Stimulated activated CD8-positive, alpha-beta memory T cell treated with anti-CD3 and anti-CD28 coated beads, Interleukin-7, amount 100 ng/mL, for 1 hour (primary cell): ENCODE measurements around the gene SFXN1.
"Not testable (repeated sequence)": the region's sequence is repeated elsewhere in the genome, so short reads cannot be mapped to it uniquely, and the experiment has no call there.

ENCODE experiments used
- DNase-seq, 2 donors: peaks; one replicate each; pipeline ENCODE4 v3.0.0-alpha.2; 2020; ENCODE audit warnings: low read depth in 2 of 2

SFXN1 gene

DNA sequence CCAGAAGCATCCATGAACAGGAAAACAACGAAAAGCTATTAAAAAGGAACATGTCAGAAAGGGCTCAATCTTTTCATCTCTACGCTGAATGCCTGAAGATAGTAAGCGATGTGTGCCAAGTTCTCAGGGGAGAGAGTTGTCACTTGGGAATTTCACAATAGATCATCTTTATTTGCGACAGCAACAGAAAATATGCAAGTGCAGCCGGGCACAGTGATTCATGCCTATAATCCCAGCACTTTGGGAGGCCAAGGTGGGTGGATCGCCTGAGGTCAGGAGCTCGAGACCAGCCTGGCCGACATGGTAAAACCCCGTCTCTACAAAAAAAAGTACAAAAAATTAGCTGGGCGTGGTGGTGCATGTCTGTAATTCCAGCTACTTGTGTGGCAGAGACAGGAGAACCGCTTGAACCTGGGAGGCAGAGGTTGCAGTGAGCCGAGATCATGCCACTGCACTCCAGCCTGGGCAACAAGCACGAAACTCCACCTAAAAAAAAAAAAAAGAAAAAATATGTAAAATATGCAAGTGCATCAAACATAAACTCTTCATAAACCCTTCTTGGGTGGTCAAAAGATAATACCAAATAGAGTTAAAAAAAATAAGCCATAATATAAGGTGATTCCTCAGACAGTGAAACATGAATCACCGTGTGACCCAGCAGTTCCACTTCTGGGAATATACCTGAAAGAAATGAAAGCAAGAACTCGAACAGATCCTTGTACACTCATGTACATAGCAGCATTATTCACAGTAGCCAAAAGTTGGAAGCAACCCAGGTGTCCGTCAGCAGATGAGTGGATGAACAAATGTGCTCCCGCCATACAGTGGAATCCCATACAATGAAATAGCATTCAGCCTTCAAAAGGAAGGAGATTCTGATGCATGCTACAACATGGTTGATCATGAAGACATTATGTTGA, 16.2 kb downstream of the SFXN1 start:
- no peak for DNase-seq

DNA sequence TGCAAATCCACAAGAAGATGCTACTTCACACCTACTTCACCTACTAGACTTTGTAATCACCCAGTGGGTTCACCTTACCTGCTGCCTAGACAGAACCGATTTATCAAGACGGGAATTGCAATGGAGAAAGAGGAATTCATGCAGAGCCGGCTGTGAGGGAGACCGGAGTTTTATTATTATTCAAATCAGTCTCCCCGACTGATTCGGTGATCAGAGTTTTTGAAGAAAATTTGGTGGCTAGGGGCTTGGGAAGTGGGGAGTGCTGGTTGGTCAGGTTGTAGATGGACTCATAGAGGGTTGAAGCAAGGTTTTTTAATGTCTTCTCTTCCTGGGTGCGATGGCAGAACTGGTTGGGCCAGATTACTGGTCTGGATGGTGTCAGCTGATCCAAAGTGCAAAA, 23.4 kb downstream of the SFXN1 start:
- no peak for DNase-seq

DNA sequence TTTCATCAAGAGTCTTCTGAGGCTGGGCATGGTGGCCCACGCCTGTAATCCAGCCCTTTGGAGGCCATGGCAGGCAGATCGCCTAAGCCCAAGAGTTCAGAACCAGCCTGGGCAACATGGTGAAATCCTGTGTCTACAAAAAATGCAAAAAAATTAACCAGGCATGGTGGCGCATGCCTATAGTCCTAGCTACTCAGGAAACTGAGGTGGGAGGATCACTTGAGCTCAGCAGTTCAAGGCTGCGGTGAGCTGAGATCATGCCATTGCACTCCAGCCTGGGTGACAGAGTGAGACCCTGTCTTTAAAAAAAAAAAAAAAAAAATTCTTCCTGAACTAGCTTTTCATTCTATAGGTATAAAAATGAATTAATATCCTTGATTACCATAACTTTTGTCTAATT, 29.3 kb downstream of the SFXN1 start:
- not testable (repeated sequence) for DNase-seq

DNA sequence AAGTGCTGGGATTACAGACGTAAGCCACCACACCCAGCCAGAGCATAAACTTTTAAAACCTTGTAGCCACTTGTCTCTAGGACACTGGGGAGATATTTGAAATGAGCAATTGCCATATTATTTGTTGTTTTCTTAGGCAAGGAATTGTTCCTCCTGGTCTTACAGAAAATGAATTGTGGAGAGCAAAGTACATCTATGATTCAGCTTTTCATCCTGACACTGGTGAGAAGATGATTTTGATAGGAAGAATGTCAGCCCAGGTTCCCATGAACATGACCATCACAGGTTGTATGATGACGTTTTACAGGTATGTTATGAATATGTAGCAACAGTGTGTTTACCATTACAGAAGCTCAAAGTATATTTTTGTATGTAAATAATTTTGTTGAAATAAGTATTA, 30.5 kb downstream of the SFXN1 start:
- DNase-seq: no peak

DNA sequence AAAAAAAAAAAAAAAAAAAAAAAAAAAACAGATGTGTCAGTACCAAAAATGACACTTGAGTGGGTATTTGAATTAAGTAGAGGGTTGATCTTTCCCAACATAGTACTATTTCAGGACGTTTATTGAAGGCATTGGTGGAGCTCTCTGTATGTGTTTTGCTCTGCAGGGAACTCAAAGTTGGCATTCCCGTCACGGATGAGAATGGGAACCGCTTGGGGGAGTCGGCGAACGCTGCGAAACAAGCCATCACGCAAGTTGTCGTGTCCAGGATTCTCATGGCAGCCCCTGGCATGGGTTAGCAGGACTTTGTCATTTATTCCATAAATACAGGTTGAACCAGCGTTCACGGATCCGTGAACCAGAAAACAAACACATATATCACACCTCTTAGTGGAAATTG, 34.9 kb downstream of the SFXN1 start:
- no peak for DNase-seq

DNA sequence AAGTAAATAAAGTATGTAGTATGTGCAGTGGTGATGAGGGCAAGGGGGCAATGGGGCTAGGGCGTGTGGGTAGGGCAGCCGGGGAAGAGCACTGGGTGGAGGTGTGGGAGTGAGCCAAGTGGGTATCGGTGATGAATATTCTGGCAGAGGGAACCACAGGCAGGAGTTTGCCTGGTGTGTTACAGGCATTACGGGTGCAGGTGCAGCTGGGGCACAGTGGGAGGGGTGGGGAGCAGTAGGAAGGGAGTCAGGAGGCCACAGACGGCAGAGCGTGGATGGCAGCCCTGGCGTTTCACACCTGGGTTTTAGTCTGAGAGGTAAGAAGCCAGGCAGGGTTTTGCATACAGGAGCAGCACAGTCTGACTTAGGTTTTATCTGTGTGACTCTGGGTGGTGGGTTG, 35.4 kb downstream of the SFXN1 start:
- DNase-seq: no peak

DNA sequence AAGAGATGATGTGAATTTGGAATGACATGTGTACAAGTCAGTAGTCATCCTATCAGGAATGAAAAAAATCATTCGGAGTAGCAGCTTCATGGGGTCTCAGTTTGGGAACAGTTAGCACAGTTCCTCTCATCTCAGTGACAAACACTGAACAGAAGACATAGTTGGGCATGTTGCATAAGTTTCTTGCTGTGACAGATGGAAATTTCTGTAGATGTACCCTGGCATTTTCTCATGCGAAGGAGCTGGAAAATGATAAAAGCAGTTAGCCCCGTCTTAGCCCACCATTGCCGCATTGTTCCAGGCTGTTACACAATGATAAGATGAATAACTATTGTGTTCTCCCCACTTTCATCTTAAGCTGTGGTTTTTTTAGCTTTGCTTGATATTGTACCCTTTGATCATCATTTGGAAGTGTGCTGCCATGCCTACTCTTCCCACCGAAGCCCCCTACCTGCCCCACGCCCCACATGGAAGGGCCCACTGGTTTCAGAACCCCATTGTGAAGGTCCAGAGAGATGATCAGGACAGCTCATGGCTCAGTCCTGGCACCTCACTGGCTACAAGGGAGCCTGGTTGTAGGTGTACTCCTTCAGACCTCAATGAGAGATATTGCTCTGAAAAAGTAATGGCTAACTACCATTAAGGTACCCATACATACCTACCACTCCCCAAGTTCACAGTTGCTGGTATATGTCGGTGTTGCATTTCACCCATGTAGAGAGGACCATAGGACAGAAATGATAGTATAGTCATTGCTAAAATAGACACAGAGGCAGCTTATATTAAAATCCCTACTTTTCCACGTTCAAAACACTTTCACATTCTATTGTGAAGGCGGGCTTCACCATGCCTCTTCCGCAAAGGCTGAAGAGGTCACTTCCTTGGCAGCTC, 38.8 kb downstream of the SFXN1 start:
- no peak for DNase-seq

DNA sequence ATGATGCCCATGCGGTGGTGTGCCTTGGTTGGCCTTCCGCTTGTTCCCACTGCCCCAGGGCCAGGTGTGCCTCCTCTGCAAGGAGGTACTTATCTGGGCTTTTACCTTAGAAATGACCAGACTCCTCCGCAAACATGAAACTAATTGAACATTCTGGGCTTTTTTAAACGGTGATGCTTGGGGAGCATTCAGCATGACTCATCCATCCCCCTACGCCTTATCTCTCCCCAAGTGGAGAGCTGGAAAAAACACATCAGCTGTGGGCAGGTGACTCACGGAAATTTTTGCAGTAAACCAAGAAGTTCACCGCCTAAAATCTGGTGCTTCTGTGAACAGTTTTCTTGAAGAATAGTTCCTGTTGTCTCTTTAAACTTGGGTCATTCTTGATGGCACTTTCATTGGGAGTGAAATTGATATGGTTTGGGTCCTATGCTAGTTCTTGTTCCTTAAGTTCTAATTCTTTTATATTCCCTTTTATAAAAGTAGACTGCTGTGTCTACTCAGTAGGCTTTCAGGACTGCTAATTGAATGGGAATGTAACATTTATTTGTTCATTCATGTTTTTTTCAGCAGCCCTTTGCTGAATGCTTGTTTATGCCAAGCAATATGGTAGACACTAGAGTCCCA, 39.6 kb downstream of the SFXN1 start:
- peak; percentile 37 to 50 for DNase-seq

DNA sequence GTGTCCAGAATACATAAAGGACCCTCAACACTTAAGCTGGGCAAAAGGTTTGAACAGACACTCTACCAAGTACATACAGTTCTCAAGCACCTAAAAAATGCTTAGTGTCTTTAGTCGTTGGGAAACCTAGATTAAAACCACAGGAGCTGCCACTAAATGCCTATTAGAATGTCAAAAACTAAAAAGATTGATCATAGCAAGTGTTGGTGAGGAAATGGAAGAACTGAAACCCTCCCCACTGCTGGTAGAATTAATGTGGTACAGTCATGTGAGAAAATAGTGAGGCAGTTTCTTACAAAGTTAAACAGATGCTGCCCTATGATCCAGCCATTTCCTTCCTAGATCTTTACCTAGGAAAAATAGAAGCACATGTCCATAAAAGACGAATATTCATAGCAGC, 40.6 kb downstream of the SFXN1 start:
- no peak for DNase-seq

DNA sequence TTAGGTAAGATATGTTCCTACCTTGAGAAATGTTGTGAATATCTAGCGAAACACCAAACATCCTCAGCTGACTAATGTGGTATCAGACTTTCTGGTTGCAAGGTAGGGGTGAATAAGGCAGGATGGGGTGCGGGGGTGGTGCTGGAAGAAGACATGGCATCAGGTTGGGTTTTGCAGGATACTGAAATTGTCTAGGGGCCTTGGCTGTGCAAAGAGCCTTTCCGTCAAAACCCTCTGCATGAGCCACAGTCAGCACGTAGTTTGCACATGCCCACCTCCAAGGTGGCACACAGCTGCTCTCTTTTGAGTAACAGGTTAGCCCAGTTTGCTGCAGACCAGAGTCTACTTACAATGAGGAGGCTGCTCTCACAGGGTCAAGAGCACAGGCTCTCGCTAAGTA, 42.0 kb downstream of the SFXN1 start:
- no peak for DNase-seq

DNA sequence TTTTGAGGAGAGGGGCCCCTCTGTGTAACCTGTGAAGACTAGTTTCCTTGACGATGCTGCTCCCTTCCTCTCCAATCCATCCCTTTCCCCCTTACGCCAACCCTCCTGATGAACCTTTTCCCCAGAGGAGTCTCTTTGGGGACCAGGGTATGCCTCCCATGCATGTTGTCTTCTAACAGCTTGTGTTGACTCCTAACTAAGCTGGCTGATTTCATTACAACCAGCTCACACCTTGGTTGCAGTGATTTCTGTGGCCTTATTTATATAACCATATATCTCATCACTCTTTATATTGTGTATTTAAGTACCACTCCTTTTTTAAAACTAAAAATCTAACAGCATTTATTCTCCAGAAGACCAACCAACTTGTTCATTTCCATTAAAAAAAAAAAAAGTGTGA, 42.5 kb downstream of the SFXN1 start:
- no peak for DNase-seq

DNA sequence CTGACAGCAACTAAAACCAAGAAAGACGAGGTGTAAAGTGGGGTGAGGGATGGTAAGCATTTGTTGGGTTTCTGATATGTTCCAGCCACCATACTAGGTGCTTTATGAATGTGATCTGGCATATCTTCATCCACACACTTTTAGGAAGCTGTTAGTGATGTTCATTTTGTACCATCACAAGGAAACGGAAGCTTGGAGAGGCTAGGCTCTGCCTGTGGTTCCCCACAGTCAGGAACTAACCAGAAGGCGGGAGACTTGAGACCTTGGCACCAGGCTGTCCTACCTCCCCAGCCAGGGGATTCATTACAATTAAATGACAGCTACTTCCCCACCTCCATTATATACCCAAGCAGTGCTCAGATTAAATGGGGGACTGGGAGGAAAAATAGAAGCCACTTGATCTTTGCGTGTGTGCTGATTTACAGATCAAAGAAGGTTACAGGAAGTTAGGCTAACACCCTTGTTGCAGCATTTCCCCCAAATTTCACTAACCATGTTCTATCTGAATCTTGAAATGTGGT, 43.0 kb downstream of the SFXN1 start:
- DNase-seq: no peak

DNA sequence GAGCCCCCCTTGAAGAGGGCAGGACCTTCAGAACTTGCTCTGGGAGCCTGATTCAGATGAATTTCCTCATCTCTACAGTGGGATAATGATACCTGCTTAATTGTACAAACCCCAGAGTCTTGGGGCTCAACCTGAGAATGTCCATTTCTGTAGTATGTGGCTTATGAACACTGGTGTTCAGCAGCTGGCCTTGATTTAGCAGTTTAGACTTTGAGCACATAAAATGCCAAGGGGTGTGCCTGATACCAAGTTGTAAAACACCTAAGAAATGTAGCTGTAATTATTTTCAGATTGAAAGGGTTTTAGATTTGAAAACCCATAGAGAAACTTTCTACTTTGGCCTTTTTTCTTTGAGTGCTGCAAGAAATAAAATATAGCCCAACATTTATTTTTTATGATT, 44.9 kb downstream of the SFXN1 start:
- no peak for DNase-seq

DNA sequence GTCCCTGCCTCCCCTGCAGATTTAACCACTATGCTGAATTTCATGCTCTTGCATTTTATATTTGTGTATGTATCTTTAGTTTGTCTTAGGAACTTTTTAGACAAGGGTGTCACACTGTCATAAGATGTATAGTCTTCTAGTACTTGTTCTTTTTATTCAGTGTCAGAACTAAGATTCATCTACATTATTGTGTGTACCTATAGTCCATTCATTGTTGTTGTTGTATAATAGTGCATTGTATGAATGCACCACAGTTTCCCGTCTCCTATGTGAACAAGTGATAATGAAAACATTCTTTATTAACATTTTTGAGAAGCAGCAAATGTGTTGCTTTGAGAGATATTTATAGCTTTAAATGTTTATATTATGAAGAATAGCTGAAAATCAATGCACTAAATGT, 45.9 kb downstream of the SFXN1 start:
- no peak for DNase-seq

DNA sequence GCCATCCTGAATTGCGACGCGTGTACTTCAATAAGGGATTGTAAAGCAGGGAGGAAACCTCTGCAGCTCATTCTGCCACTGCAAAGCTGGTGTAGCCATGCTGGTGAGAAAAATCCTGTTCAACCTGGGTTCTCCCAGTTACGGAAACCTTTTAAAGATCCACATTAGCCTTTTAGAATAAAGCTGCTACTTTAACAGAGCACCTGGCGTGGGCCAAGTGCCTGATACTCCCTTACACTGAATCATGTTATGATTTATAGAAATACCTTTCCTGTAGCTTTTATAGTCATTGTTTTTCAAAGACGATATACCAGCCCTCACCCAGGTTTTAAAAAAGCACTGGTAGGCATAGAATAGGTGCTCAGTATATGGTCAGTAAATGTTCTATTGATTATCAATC, 48.3 kb downstream of the SFXN1 start:
- DNase-seq: no peak

DNA sequence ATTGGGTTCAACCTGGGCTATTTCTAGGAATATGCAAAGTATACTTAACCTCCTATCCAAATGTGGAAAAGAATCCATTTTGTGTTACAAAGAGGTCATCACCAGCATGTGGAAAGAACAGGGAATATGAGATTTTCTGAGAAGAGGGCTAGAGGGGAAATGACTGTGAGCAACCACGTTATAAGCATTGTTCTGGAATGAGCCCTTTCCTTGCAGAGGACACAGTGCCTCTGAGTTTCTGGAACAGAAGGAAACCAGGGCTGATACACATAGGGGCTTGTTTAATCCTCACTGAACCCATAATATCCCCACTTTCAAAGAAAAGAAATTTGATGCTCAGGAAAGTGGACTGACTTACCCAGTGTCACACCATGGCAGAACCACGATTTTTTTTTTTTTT, 53.0 kb downstream of the SFXN1 start:
- DNase-seq: no peak

DNA sequence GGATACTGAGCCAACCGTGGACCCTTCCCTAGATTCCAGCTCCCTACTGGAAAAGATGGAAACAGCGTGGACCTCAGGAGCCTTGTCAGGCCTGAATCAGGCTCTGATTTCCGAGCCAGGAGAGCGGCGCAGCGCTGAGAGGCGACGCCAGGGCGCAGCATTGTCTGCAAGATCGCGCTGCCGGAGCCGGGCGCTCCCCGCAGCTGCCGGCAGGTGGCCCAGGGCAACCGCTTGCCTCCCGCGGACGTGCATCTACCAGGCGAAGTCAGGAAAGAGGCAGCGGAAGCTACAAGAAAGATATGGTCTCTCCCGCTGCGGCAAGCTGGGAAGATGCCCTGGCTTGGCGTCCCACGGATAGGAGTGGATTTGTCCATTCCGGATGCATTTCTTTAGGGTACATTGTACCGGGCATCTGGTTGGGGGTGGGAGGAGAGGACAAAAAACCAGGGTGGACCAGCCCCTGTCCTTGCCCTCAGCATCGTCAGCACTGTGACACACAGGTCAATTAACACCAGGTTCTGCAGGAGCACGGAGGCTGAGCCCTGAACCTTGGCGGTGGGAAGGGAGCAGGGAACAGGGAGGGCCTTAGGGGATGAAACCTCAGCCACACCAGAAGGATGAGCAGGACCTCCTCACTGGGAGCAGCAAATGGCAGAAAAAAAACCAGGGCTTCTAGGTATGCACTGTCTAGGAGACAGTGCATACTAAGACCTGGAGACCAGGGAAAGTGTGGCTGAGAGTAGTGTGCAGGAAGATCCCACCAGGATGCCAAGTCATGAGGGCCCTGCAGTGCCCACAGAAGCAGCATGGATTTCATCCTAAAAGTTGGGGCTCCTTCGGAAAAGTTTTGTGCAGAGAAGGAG, 55.9 kb downstream of the SFXN1 start:
- peak; percentile 57 to 67 for DNase-seq

DNA sequence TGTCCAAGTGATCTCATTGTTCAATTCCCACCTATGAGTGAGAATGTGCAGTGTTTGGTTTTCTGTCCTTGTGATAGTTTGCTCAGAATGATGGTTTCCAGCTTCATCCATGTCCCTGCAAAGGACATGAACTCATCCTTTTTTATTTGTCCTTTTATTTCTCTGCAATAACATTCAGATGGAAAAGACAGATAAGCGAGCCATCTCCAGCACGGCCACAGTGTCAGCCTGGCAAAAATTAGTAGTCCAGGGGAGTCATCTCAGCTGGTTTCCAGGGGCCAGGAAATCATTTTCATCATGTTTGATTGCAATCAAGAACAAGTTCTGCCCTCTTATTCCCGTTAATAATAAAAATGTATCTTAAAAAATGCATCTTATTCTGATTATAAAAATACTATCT, 57.0 kb downstream of the SFXN1 start:
- DNase-seq: not testable (repeated sequence)

DNA sequence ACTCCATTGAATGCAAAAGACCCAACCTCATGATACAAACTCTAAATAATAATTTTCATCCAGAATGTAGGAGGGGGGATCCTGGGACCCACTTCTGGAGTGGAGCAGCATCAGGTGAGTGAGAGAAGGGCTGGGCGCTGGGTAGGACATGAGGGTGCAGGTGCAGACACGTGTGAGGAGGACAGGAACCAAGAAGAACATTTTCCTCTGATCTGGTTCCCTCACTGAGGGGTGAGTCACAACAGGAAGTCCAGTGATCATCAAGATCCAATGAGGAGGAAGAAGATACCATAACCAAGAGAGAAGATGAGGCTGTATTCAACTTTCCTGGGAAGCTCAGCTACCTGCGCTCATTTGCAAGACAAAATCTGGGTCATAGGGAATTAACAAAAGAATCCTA, 57.4 kb downstream of the SFXN1 start:
- DNase-seq: no peak

DNA sequence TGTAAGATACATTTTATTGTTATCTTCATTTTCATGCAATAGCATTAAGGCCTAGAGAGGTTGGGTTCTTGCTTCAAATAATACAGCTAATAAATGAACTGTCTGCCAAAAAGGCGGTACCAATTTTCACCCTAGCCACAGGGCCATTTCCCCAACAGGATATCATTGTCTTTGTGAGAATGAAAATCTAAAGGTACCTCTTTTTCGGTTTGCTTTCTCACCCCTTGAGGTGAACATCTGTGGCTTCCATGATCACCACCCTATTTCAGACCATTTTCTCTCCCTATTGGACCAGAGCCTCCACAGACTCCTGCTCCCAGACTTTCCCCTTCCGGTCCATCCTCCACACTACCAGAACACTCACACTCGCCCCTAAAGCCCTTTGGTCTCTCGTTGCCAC, 60.2 kb downstream of the SFXN1 start:
- DNase-seq: no peak

DNA sequence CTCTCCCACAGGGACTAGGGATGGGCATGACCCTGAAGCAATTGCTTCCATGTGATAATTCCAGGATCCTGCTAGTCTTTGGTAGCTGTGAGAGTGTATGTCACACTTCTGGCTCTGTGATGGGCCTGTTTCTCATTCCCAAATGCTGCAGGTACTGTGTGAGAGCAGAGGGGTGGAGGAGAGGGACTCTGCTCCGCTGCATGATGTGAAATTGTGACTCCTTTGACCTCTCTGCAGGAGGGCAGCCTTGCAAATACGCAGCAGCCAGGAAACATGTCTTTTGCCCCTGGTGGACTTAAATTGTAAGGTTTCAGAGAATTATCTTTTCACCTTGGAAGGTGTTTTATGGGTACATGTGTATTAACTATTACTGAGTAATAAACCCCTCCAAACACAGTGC, 61.6 kb downstream of the SFXN1 start:
- no peak for DNase-seq
